SJCRH30 (cell line): ENCODE measurements around the gene AGPAT2. TPM values are rescaled to one million over a fixed set of nuclear protein-coding genes. Genes with fewer than 3 reads are reported as not detected.
A peak's percentile ranks its signal among the peaks of the same experiment; 100 is the strongest.

ENCODE experiments used
- DNase-seq, 2 experiments: peaks; one replicate each; pipeline ENCODE4 v3.0.0-alpha.2; 2015 to 2020
- H3K27ac ChIP-seq: fragments of 250-450 bp; sonication (Bioruptor Pico); 2 replicates; pipeline ENCODE4 v1.5.1; 2020; ENCODE audit warnings: mild to moderate bottlenecking, moderate library complexity
- H3K27me3 ChIP-seq: fragments of 250-450 bp; sonication (Bioruptor Pico); 2 replicates; pipeline ENCODE4 v1.5.1; 2020; ENCODE audit warnings: mild to moderate bottlenecking, moderate library complexity
- H3K36me3 ChIP-seq: fragments of 250-450 bp; sonication (Bioruptor Pico); 2 replicates; pipeline ENCODE4 v1.5.1; 2020; ENCODE audit warnings: mild to moderate bottlenecking, moderate library complexity
- H3K4me1 ChIP-seq: fragments of 250-450 bp; sonication (Bioruptor Pico); 2 replicates; pipeline ENCODE4 v1.5.1; 2020; ENCODE audit warnings: mild to moderate bottlenecking, moderate library complexity
- H3K4me3 ChIP-seq: fragments of 250-450 bp; sonication (Bioruptor Pico); 2 replicates; pipeline ENCODE4 v1.5.1; 2020; ENCODE audit warnings: mild to moderate bottlenecking, moderate library complexity
- H3K9me3 ChIP-seq: fragments of 250-450 bp; sonication (Bioruptor Pico); replicated peaks from 2 replicates; pipeline ENCODE4 v1.5.1; 2020; ENCODE audit warnings: mild to moderate bottlenecking, moderate library complexity
- total RNA-seq: library from RNA; depleted of rRNA; stranded (reverse); fragments of >200 nt; shearing (Covaris generic); gene quantifications from 2 replicates; pipeline ENCODE4 v1.2.3, GENCODE V29; 2014

Gene AGPAT2
- total RNA-seq, 1 experiment from 2014 or later = 11.8 TPM

DNA sequence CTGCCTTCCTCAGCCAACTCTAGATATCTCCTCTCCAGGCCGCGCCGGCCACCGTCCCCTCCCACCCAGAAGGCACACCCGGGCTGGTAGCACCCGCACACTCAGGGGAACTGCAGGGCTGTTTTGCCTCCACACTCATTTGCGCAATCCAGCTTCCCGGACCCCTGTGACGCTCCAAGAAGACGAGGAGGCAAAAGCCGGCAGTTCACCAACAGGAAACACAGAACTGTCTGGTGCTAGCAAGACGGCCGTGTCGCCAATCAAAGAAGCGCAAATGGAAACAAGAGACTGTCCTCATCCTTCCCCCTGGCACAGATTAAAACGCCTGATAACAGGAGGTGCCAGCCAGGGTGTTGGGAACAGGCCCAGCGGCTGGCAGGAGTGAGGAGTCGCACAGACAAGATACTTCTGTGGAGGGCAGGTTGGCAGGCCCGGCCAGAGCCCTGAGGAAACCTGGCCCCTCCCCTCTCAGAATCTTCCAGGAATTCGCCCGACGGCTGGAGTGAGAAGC, 7.8 kb downstream of the AGPAT2 start:
- Histone ChIP-seq H3K9me3 (no peaks in the 10 kb centered on the region), H3K4me3 (no peak overlapping the region), H3K36me3 (no peaks in the 10 kb centered on the region), H3K27ac (no peak overlapping the region), H3K27me3 (no peaks in the 10 kb centered on the region; the same call in 1 of the 2 replicates), H3K4me1 (no peaks in the 10 kb centered on the region)
- DNase-seq = no peak

DNA sequence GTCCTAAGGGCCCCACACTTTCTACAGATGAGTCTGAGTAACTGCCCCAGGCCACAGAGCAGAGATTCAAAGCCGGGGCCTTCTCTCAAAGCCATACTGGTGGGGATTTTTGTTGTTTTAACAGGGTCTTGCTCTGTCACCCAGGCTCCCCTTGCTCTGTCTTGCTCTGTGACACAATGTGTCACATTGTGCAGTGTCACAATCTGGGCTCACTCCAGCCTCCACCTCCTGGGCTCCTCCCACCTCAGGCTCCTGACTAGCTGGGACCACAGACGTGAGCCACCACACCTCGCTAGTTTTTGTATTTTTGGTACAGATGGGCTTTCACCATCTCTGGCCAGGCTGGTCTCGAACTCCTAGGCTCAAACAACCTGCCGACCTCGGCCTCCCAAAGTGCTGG, 8.6 kb downstream of the AGPAT2 start:
- no peak overlapping the region for H3K27ac ChIP-seq

DNA sequence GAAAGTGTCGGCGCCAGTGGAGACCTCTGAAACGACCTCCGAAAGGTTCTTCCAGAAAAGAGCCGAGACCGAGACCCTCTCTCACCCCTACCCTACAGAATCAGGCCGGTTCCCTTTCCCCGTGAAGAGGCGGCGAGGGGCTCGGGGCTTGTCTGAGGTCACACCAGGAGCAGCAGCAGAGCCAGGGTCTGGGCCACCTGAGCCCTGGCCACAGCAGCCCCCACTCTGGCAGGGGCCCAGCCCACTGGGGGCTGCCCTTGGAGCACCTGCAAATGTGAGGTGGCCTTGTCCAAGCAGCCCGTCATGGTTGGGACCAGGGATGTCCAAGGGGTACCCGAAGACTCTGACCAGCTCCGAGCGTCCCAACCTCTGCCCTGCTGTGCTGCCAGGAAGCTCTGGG, 9.2 kb downstream of the AGPAT2 start:
- no peak for DNase-seq
- no peaks in the 10 kb centered on the region; the same call in 1 of the 2 replicates for H3K27me3 ChIP-seq
- H3K36me3 ChIP-seq = no peaks in the 10 kb centered on the region
- H3K4me1 ChIP-seq = no peaks in the 10 kb centered on the region
- no peaks in the 10 kb centered on the region for H3K9me3 ChIP-seq
- no peak overlapping the region for H3K27ac ChIP-seq
- no peak overlapping the region for H3K4me3 ChIP-seq

More for the DNA sequence above, 8.6 kb downstream of the AGPAT2 start:
- no peak overlapping the region for H3K4me3 ChIP-seq
- H3K4me1 ChIP-seq = no peaks in the 10 kb centered on the region
- DNase-seq = no peak
- no peaks in the 10 kb centered on the region for H3K36me3 ChIP-seq
- no peaks in the 10 kb centered on the region for H3K9me3 ChIP-seq
- H3K27me3 ChIP-seq = no peaks in the 10 kb centered on the region; the same call in 1 of the 2 replicates

DNA sequence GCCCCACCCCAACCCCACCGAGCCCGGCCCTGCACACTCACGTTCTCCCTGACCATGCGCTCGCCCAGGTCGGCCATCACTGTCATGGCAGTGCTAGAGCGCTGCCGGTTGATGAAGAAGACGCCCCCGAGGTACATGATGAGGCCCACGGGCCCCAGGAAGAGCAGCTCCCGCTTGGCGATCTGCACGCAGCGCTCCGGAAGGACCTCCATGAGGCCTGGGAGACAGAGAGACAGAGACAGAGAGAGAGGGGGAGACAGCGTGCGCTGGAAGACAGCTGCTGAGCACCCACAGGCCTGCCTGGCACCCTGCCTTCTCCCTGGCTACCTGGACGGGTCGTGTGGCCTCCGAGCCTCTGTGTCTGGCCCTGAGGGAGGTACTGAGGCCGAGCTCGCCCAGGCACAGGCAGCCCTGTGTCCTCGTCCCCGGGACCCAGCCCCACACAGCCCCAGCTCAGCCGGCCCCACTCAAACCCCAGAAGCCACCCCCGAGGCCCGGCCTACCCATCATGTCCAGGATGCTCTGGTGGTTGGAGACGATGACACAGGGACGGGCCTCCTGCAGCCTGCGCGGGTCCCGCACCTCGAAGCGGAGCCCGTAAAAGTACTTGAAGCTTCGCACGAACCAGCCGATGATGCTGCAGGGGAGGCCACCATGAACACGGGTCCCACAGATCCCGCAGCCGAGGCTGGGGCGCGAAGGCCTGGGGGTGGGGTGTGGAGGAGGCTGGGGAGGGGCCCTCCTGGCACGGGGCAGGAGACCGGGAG, 10.2 kb downstream of the AGPAT2 start:
- Histone ChIP-seq H3K9me3 (no peaks in the 10 kb centered on the region), H3K36me3 (no peaks in the 10 kb centered on the region), H3K27ac (no peak overlapping the region), H3K4me1 (no peaks in the 10 kb centered on the region), H3K27me3 (no peaks in the 10 kb centered on the region; the same call in 1 of the 2 replicates), H3K4me3 (no peak overlapping the region)
- DNase-seq = no peak

DNA sequence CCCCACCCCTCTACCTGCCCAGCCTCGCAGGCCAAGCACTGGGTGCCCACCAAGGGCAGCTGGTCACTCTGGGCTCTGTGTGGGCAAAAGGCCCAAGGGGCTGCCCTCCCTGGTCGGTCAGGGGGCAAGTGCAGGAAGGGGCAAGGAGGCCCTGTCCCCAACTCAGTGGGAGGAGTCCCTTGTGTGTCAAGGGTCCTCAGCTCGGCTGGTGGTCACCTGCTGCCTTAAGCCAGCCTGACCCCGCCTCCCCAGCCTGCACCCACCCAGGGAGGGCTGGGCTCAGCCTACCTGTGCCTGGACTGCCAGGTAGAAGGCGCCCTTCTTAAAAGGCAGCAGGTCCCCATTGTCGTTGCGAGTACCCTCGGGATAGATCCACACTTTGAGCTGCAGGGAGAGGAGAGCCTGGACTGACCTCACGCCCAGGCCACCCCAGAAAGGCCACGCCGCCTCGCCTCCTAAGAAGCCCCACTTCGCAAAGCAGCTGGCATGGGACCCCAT, 10.9 kb downstream of the AGPAT2 start:
- H3K27ac ChIP-seq = no peak overlapping the region
- H3K36me3 ChIP-seq = no peaks in the 10 kb centered on the region
- H3K4me1 ChIP-seq = no peaks in the 10 kb centered on the region

DNA sequence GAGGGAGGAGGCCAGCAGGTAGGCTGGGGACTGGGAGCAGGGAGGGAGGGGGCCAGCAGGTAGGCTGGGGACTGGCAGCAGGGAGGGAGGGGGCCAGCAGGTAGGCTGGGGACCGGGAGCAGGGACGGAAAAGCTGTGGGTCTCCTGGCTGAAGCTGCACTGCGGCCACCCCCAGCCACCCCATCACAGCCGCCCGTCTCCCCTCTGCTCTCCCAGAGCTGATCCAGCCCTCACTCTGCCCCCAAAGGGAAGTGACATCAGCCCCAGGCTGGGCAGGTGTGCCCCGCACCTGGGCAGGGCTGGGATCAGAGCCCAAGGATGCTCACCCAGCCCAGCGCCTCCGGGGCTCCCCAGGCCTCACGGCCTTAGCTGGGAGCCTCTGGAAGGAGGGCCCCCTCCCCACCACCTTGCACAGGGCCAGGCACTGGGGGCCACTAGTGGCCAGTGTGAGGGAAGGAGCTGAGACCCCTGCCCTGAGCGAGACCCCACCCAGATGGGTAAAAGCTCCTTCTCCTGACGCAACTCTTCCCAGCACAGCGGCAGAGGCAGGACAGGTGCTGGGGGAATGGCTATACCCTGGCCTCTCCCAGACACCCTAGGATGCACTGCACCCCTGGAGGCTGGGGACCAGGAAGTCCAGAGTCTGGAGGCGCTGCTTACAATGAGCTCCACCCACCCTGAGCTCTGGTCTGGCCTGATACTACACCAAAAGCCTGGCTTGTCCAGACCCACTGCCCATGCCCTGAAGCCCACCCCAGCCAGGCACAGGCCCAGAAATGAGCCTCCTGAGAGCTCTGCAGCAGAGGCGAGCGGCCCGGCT, 11.6 kb downstream of the AGPAT2 start:
- peaks cover under 1% of the 10 kb centered on the region; the same call in 1 of the 2 replicates for H3K27me3 ChIP-seq
- H3K4me3 ChIP-seq = no peak overlapping the region
- no peaks in the 10 kb centered on the region for H3K9me3 ChIP-seq
- H3K27ac ChIP-seq = no peak overlapping the region
- H3K4me1 ChIP-seq = no peaks in the 10 kb centered on the region
- no peaks in the 10 kb centered on the region for H3K36me3 ChIP-seq
- no peak for DNase-seq

More for the DNA sequence above, 10.9 kb downstream of the AGPAT2 start:
- Histone ChIP-seq H3K9me3 (no peaks in the 10 kb centered on the region), H3K4me3 (no peak overlapping the region), H3K27me3 (no peaks in the 10 kb centered on the region; the same call in 1 of the 2 replicates)
- no peak for DNase-seq

DNA sequence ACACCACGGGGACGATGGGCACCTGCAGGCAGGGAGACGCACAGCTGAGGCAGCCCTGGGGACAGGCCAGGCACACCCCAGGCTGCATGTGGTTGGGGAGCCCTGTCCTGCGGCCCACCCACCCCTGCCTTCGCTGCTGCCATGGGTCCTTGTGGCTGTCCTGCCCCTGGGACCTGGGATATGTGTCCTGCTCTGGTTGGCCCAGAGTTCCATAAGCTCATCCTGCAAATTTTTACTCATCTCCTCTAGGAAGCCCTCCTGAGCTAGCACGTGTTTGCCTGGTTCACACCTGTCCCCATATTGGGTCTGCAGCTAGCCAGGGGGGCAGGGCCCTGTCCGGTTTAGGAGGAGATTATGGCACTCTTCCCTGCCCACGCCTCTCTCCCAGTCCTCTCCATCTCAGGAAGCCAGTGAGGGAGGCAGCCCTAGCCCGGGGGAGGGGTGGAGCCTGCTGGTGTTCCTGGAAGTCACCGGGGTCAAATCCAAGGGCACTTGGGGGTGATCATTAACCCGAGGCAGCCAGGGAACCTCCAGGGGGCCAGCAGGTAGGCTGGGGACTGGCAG, 12.4 kb downstream of the AGPAT2 start:
- no peak for DNase-seq
- Histone ChIP-seq H3K9me3 (no peaks in the 10 kb centered on the region), H3K27me3 (peaks cover 8% of the 10 kb centered on the region), H3K27ac (no peak overlapping the region), H3K36me3 (no peaks in the 10 kb centered on the region), H3K4me1 (no peaks in the 10 kb centered on the region), H3K4me3 (no peak overlapping the region)

DNA sequence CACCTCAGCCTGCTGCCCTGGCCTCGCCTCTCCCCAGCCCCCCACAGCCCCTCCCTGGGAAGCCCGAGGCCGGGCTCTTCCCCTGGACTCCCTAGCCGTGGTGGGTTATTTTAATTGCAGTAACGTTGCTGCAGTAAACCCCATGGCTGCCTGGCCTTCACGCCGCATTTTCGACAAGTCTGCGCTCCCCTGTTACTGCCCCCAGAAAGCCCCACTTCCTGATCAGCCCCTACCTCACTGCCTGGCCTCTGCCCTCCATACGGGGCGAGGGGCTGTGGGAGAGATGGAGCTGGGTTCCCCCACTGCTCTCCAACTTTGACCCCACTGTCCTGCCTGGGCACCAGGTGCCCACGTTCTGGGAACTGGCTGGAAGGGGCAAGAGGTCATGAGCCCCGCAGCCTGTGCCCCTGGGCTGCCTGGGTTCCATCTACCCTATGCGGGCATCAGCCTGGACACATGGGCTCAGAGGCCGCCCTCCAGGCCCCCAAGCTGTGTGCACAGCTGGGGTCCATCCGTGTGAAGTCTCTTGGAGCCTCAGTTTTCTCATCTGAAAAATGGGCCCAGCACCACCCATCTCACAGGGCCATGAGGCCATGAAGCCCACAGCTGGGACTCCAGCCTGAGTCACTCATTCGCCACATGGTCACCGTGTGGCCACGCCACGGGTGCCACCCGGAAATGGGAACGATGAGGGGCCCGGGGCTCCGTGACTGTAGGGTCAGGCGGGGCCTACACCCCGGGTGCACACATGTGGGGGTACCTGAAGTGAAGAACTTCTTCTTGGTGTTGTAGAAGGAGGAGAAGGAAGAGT, 13.1 kb downstream of the AGPAT2 start:
- H3K4me3 ChIP-seq = no peak overlapping the region
- no peaks in the 10 kb centered on the region for H3K9me3 ChIP-seq
- no peaks in the 10 kb centered on the region for H3K4me1 ChIP-seq
- H3K27ac ChIP-seq = no peak overlapping the region
- peaks cover 15% of the 10 kb centered on the region for H3K27me3 ChIP-seq
- no peak for DNase-seq
- no peaks in the 10 kb centered on the region for H3K36me3 ChIP-seq

DNA sequence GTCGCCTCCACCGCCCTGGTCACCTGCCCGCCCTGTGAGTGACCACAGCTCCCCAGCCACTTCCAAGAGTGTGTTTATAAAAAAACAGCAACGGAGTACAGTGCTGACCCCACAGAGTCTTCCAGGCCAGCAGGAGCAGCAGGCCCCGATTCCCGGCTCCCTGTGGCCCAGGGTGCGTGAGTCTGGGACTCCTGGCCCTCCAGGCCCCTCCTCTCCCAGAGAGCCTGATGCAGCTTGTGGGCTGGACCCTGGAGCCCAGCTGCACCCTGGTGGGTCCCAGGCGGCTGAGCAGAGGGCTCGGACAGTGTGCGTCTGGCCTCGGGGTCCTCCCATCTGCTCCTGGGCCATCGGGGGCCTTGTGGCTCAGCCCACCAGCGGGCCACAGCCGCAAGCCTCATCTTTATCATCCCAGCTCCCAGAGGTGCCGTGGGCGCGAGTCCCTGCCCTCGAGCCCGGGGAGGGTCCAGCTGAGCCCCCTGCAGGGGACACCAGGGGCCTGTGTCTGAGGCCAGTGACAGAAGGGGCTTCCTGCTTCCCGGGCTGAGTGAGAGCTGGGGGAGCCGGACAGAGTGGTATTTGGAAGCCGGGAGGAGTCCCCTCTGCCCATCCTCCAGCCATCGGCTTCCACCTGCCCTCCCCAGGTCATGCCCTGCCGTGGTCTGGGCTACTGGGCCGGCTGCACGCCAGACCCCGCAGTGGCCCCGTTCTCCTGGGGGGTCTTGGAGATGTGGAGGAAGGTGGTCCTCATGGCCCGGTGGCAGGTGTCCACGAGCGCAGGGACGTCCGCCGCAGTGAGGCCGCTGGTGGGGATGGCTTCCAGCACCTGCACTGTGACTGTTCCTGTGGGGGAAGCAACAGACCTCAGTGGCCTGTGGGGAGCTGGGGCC, 13.9 kb downstream of the AGPAT2 start:
- Histone ChIP-seq H3K27ac (no peak overlapping the region), H3K27me3 (peaks cover 24% of the 10 kb centered on the region), H3K4me3 (no peak overlapping the region), H3K36me3 (no peaks in the 10 kb centered on the region), H3K9me3 (no peaks in the 10 kb centered on the region), H3K4me1 (peaks cover 1% of the 10 kb centered on the region; the same call in 1 of the 2 replicates)
- DNase-seq = no peak

DNA sequence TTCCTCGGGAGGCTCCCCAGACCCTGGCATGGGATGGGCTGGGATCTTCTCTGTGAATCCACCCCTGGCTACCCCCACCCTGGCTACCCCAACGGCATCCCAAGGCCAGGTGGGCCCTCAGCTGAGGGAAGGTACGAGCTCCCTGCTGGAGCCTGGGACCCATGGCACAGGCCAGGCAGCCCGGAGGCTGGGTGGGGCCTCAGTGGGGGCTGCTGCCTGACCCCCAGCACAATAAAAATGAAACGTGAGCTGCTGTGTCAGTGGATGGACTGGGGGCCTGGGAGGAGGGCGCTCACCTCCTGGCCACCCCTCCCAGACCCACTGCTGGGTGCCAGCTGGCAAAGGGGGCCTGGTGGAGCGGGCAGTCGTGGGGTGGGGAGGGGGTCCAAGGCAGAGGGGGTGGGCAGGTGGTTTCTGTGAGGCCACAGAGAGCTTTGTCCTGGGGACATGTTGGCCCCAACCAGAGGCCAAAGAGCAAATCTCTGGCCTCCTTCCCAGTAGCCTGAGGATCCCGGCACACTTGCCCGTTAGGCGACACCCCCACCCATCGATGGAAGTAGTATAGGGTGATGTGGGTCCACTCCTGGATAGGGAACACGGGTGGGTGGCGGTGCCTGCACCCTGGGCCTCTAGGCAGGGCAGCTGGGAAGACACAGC, 14.7 kb downstream of the AGPAT2 start:
- no peak overlapping the region for H3K4me3 ChIP-seq
- H3K27me3 ChIP-seq = peaks cover 31% of the 10 kb centered on the region
- no peak overlapping the region for H3K27ac ChIP-seq
- H3K4me1 ChIP-seq = peaks cover 9% of the 10 kb centered on the region
- no peak for DNase-seq
- H3K9me3 ChIP-seq = no peaks in the 10 kb centered on the region
- no peaks in the 10 kb centered on the region for H3K36me3 ChIP-seq

DNA sequence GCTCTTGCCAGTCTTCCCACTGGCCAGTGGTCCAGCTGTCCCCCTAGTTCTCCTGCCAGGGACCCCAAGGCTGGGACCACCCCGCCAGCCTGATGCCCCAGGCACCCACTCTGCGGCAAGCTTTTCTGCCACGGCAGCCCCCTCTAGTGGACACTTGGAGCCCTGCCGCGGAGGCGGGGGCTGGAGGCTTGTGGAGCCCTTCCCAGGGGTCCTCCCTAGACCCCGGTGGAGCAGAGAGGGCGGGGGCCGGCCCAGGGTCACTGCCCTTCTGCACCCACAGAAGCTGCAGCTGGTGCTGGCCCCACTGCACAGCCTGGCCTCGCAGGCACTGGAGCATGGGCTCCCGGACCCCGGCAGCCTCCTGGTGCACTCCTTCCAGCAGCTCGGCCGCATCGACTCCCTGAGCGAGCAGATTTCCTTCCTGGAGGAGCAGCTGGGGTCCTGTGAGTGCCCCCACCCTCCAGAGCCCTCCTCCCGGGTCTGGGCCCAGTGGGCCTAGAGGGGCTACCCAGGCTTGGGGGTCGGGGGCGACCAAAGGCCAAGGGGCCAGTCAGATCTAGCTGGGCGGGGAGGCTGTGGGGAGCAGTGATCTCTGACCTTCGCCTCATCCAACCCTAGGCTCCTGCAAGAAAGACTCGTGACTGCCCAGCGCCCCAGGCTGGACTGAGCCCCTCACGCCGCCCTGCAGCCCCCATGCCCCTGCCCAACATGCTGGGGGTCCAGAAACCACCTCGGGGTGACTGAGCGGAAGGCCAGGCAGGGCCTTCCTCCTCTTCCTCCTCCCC, 15.4 kb downstream of the AGPAT2 start:
- DNase-seq = peak; percentile 54 to 73
- Histone ChIP-seq H3K9me3 (no peaks in the 10 kb centered on the region), H3K4me1 (peaks cover 16% of the 10 kb centered on the region), H3K36me3 (no peaks in the 10 kb centered on the region), H3K27me3 (peaks cover 39% of the 10 kb centered on the region), H3K27ac (no peak overlapping the region), H3K4me3 (no peak overlapping the region)

DNA sequence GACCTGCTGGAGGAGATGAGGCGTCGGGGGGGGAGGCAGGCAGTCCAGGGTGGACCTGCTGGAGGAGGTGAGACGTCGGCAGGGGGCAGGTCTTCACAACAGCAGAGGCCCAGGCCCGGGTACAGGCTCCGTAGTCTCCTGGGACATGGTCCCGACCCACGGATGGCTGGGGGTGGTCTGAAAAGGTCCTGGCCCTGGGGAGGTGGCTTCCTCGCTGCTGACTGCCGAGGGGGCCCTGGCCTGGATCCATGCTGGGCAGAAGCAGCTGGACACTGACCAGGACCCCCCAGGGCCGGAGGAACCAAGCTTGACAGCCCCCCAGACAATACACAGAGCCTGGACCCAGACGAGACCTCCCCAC, 16.0 kb downstream of the AGPAT2 start:
- no peak for DNase-seq
- no peak overlapping the region for H3K27ac ChIP-seq
- no peaks in the 10 kb centered on the region for H3K9me3 ChIP-seq
- H3K4me1 ChIP-seq = peaks cover 21% of the 10 kb centered on the region
- H3K36me3 ChIP-seq = no peaks in the 10 kb centered on the region
- H3K4me3 ChIP-seq = no peak overlapping the region
- H3K27me3 ChIP-seq = peaks cover 45% of the 10 kb centered on the region
